ENCODE data around the gene ADAMTS10. TPM values are rescaled to one million over a fixed set of nuclear protein-coding genes. Genes with fewer than 3 reads are reported as not detected.

Gene ADAMTS10
- total and polyA plus RNA-seq, 2 of the 13 experiments (the other 11 are each of a cell fraction or from before 2014, with no cell fraction given), result 0.49 to 1.7 TPM

- TF ChIP-seq ZNF280B (CRISPR knock-in tag; IDR thresholded peaks at IDR 0.05; ENCODE audit: borderline replicate concordance) (no peak), CBFB (CRISPR knock-in tag; IDR thresholded peaks at IDR 0.05) (no peak), CC2D1A (CRISPR knock-in tag; IDR thresholded peaks at IDR 0.05) (no peak), ZNF589 (CRISPR knock-in tag; conservative IDR thresholded peaks at IDR 0.05) (no peak), ZNF263 (CRISPR knock-in tag; IDR thresholded peaks at IDR 0.05) (peak; percentile 56; the same call in 1 of the 2 replicates), ZNF317 (CRISPR knock-in tag; IDR thresholded peaks at IDR 0.05) (no peak), ZNF780A (CRISPR knock-in tag; IDR thresholded peaks at IDR 0.05) (no peak), NCOA2 (CRISPR knock-in tag; IDR thresholded peaks at IDR 0.05) (no peak), ZNF24 (IDR thresholded peaks at IDR 0.05) (no peak), THAP9 (CRISPR knock-in tag; IDR thresholded peaks at IDR 0.05; ENCODE audit: borderline replicate concordance) (no peak), ZNF773 (CRISPR knock-in tag; IDR thresholded peaks at IDR 0.05; ENCODE audit: borderline replicate concordance) (no peak), ZBTB26 (CRISPR knock-in tag; IDR thresholded peaks at IDR 0.05; ENCODE audit: borderline replicate concordance) (no peak), CBX5 (CRISPR knock-in tag; IDR thresholded peaks at IDR 0.05; ENCODE audit: borderline replicate concordance) (peak; percentile 63; the same call in 1 of the 2 replicates), NBN (conservative IDR thresholded peaks at IDR 0.05) (no peak), ZZZ3 (CRISPR knock-in tag; IDR thresholded peaks at IDR 0.05; ENCODE audit: borderline replicate concordance) (no peak), ZFX (CRISPR knock-in tag; IDR thresholded peaks at IDR 0.05; ENCODE audit: low read depth) (no peak), ZBTB4 (CRISPR knock-in tag; IDR thresholded peaks at IDR 0.05; ENCODE audit: borderline replicate concordance) (no peak), PRPF4 (IDR thresholded peaks at IDR 0.05; ENCODE audit: low read depth, low read length, poor library complexity, severe bottlenecking) (no peak), ZNF761 (CRISPR knock-in tag; conservative IDR thresholded peaks at IDR 0.05) (no peak), PAF1 (CRISPR knock-in tag; IDR thresholded peaks at IDR 0.05) (no peak), SOX6 (IDR thresholded peaks at IDR 0.05) (no peak), SOX6 (CRISPR knock-in tag; IDR thresholded peaks at IDR 0.05) (peak; percentile 31; the same call in 1 of the 2 replicates), ELF3 (CRISPR knock-in tag; IDR thresholded peaks at IDR 0.05) (peak; percentile 95)
Measured at GRCh38 chr19:8580710-8581281, 29.7 kb downstream of the ADAMTS10 start (continued).

Measured in HepG2 (cell line).